ENCODE data around the gene TBL1X. TPM values are rescaled to one million over a fixed set of nuclear protein-coding genes. Genes with fewer than 3 reads are reported as not detected.

Gene TBL1X
- total and polyA plus RNA-seq, 2 of the 8 experiments (the other 6 are each of a cell fraction or from before 2014, with no cell fraction given), result 13.3 to 25.6 TPM

GRCh38 chrX:9476810-9477575, 12.1 kb downstream of the TBL1X start (continued):
- no peak for TF ChIP-seq SIN3A (conservative IDR thresholded peaks at IDR 0.05 in 1 of 2, IDR thresholded peaks at IDR 0.05 in 1 of 2; ENCODE audit: low read depth in 1 of 2, low read length in 2 of 2)
- TF ChIP-seq SUZ12 (IDR thresholded peaks at IDR 0.05; ENCODE audit: low read length), result no peak
- no peak for TF ChIP-seq CHD1 (IDR thresholded peaks at IDR 0.05; ENCODE audit: low read depth, low read length)
- no peak for TF ChIP-seq ATF2 (IDR thresholded peaks at IDR 0.05; ENCODE audit: low read length)
- no peak for TF ChIP-seq KDM1A (IDR thresholded peaks at IDR 0.05; ENCODE audit: borderline replicate concordance, low read length)

Data from H1 (cell line).